Aorta (tissue), 5 donors: Measurements from ENCODE around the gene PPARGC1A. TPM values are rescaled to one million over a fixed set of nuclear protein-coding genes. Genes with fewer than 3 reads are reported as not detected.
A peak's percentile ranks its signal among the peaks of the same experiment; 100 is the strongest.

Experiments used
- ATAC-seq: fragments of 200-7000 bp; cut with Tn5 transposase; one replicate; pipeline ENCODE4 v1.9.1; 2022; ENCODE audit warnings: moderate library complexity; ENCODE audit not compliant: low FRiP score
- DNase-seq, 2 donors: peaks; one replicate each; pipeline ENCODE4 v3.0.0-alpha.2; 2020
- H3K27ac ChIP-seq, 2 donors: one replicate each; pipeline ENCODE4 v1.5.1; 2013; ENCODE audit warnings: low read length in 2 of 2, mild to moderate bottlenecking in 2 of 2, moderate library complexity in 2 of 2, control low read depth in 1 of 2, inconsistent platforms in 1 of 2, low read depth in 1 of 2
- H3K27me3 ChIP-seq, 2 donors: one replicate each; pipeline ENCODE4 v1.6.1; 2013; ENCODE audit warnings: control low read depth in 1 of 2, low read length in 1 of 2, mild to moderate bottlenecking in 1 of 2, moderate library complexity in 1 of 2; ENCODE audit not compliant: insufficient read depth in 2 of 2, control insufficient read depth in 1 of 2
- H3K36me3 ChIP-seq, 2 donors: one replicate each; pipeline ENCODE4 v1.6.1; 2013; ENCODE audit warnings: control low read depth in 1 of 2, low read length in 1 of 2, mild to moderate bottlenecking in 1 of 2; ENCODE audit not compliant: insufficient read depth in 2 of 2, control insufficient read depth in 1 of 2
- H3K4me1 ChIP-seq, 2 donors: one replicate each; pipeline ENCODE4 v1.6.1; 2013; ENCODE audit warnings: low read length in 2 of 2, control low read depth in 1 of 2, mild to moderate bottlenecking in 1 of 2, moderate library complexity in 1 of 2; ENCODE audit not compliant: insufficient read depth in 2 of 2, control insufficient read depth in 1 of 2
- H3K4me3 ChIP-seq, 2 donors: one replicate each; pipeline ENCODE4 v1.5.1; 2013; ENCODE audit warnings: low read length in 2 of 2, control low read depth in 1 of 2, mild to moderate bottlenecking in 1 of 2
- H3K9me3 ChIP-seq: one replicate; pipeline ENCODE4 v1.6.1; 2013; ENCODE audit warnings: mild to moderate bottlenecking, low read length; ENCODE audit not compliant: control insufficient read depth
- WGBS, 2 donors: extraction: QIAGEN DNeasy Blood & Tissue Kit; methylation state at CpG; one replicate each; pipeline ENCODE4 v1.1.7; 2013; 5-methylcytosine and 5-hydroxymethylcytosine counted together
- intact Hi-C, 2 donors: fragments of 100-400 bp; cut with DNase I; formaldehyde crosslinking; loops; one replicate each; pipeline versions ENCODE4 v1.14.2 to v1.15.0; 2022
- polyA plus RNA-seq, 2 donors: library from polyadenylated mRNA; stranded (reverse); fragments of 200-250 nt; gene quantifications; one replicate each; pipeline ENCODE4 v1.2.3, GENCODE V29; 2013
- total RNA-seq, 2 donors: library from RNA; stranded (reverse); fragmentation: NEBNext Ultra II Directional; extraction: Animal tissue kit (Norgen Biotek cat#: 25700); gene quantifications; one replicate each; pipeline ENCODE4 v1.2.1, GENCODE V29; 2021
- donor health status: healthy with polysubstance abuse.
- donor health status: Bipolar disorder and iron deficiency.
- donor health status: DM: no; HTN: no; CAD: no.
- donor health status: DM: no; HTN: no; CAD: no.
- donor health status: DM: yes; HTN: yes; CAD: no.

Gene PPARGC1A
- total and polyA plus RNA-seq, 4 donors: 0.67 to 3.8 (median 1.9) TPM

GRCh38 chr4:23828779-23829178, 61.1 kb downstream of the PPARGC1A start:
- intact Hi-C loops: no loop called here
- no peaks in the 10 kb centered on the region for H3K4me1 ChIP-seq
- H3K9me3 ChIP-seq: no peaks in the 10 kb centered on the region
- H3K4me3 ChIP-seq: no peak overlapping the region
- H3K36me3 ChIP-seq: no peaks in the 10 kb centered on the region
- no peaks in the 10 kb centered on the region for H3K27me3 ChIP-seq
- DNase-seq (no peak), ATAC-seq (no peak)
- no peak overlapping the region for H3K27ac ChIP-seq
- WGBS, 2 donors: 37 to 58% methylated on average over 4 of the region's 4 CpGs

GRCh38 chr4:23828020-23828715, 61.7 kb downstream of the PPARGC1A start:
- ATAC-seq: no peak
- Histone ChIP-seq H3K4me3 (no peak overlapping the region), H3K4me1 (no peaks in the 10 kb centered on the region), H3K9me3 (no peaks in the 10 kb centered on the region), H3K27ac (no peak overlapping the region), H3K27me3 (no peaks in the 10 kb centered on the region), H3K36me3 (no peaks in the 10 kb centered on the region)
- DNase-seq: no peak
- WGBS, 2 donors: 67 to 76% methylated on average over 9 of the region's 9 CpGs
- intact Hi-C loops: no loop called here

DNA sequence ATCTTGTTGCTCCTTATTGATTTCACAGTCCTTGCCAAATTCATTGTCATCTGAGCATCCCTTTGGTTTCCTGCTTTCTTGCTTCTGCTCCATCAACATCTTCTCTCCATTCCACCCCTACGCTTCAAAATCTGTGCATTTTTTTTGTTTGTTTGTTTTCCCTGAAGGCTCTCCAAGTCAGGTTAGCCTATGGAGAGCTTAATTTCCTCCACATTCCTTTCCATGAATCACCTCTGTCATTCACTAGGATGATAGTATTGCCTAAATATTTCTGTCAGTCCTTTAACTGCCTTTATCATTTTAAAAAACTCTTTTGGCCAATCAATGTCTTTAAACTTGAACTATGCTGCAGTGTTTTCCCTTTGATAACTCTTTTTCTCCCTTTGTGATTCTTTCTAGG, 67.7 kb downstream of the PPARGC1A start:
- ATAC-seq (no peak), DNase-seq (no peak)
- Histone ChIP-seq H3K27me3 (no peaks in the 10 kb centered on the region), H3K27ac (no peak overlapping the region), H3K36me3 (no peaks in the 10 kb centered on the region), H3K4me1 (no peaks in the 10 kb centered on the region), H3K4me3 (no peak overlapping the region), H3K9me3 (no peaks in the 10 kb centered on the region)
- intact Hi-C loops: no loop called here
- WGBS, 2 donors: 77 to 85% methylated on average over 1 of the region's 1 CpG

DNA sequence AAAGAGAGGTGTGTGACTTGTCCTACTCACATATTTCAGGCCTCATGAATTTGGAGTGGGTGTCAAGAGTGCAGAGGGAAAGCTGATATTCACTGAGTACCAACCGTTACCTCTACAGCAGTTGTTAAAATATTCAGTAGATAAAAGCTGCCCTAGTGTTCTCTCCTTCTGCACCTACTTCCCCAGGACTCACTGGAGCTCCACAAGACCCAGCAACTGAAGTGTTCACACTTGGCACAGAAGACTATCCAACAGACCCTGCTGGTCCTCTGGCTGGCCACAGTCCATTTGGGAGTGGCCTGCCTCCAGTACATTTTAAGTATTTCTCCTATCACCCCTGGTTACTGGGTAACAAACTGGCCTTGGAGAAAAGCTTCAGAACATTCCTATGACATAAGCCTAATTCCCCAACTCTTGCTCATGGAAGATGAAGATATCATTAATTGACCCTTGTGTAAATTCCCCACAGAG, 70.8 kb downstream of the PPARGC1A start:
- DNase-seq: peak in 1 of 2 donors; percentile 43
- no peak overlapping the region for H3K27ac ChIP-seq
- H3K4me3 ChIP-seq: no peak overlapping the region
- intact Hi-C loops: no loop called here
- no peaks in the 10 kb centered on the region for H3K36me3 ChIP-seq
- 55 to 71% methylated on average over 1 of the region's 1 CpG for WGBS, 2 donors
- H3K9me3 ChIP-seq: no peaks in the 10 kb centered on the region
- no peak for ATAC-seq
- H3K4me1 ChIP-seq: no peaks in the 10 kb centered on the region
- H3K27me3 ChIP-seq: no peaks in the 10 kb centered on the region

DNA sequence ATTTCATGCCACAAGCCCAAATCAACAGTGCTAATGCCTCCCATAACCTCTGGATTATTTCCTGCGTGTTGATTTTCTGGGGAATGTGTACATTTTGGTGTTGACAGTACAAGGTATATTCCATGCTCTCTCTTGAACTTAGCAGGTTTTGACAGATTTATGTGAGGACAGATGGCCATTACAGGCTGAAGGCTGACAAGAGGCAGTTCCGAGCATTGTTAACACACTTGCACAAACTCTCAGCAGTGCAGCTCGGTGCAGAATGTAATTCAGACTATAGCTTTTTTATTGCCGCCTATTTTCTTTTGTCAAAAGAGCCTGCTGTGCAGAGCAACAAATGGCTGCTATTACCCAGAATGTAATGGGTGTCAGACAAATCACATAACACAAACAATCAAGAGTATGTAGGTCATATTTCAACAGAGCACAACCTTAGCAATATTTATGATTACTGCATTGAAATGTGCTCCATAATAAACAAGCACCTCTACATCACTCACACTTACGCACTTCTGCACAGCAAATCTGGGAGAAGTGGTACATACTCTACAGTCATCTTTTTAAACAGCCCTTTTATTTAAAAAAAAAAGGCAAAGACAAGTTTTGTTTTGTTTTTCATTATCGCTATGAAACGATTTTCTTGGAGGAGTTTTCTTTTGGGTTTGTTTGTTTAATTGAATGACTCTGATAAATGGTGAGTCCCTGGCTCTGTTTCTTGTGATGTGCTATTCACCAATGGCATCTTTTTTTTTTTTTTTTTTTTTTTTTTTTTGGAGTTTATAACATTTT, 71.6 kb downstream of the PPARGC1A start:
- intact Hi-C loops: no loop called here
- Histone ChIP-seq H3K36me3 (no peaks in the 10 kb centered on the region), H3K27me3 (no peaks in the 10 kb centered on the region), H3K4me1 (no peaks in the 10 kb centered on the region), H3K9me3 (no peaks in the 10 kb centered on the region), H3K27ac (no peak overlapping the region), H3K4me3 (no peak overlapping the region)
- 34 to 45% methylated on average over 7 of the region's 7 CpGs for whole genome bisulfite sequencing, 2 donors
- ATAC-seq: no peak
- no peak for DNase-seq

DNA sequence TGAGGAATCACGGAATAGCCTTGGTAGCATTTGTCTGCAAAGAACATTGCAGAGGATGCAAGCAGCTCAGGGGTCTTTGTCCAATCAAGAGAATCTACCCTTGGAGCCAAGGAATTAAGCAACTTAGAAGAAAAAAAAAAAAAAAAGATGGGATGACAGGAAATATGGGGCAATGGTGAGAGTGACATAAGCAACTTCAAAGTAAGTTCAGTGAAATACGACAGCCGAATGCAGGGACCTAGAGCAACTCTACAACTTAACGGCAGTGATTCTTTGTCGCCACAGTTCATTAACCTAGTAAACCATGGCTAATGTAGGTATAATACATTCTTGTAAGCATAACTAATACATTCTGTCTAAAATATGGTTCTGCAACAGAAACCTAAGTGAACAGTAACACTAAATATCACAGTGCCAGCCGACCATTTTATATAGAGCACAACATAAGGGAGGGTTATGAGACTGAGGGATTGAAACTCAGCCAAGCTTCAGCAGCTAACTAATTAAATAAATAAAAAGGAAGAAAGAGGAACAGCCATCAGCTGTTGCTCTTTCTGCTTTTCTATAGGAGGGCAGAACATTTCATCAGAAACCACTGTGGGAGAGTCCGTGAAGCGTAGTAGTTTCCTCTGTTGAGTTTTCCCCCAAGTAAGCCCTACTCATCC, 74.7 kb downstream of the PPARGC1A start:
- ATAC-seq (no peak), DNase-seq (no peak)
- no peak overlapping the region for H3K27ac ChIP-seq
- H3K36me3 ChIP-seq: no peaks in the 10 kb centered on the region
- peaks cover 2% of the 10 kb centered on the region for H3K9me3 ChIP-seq
- intact Hi-C loops: no loop called here
- no peaks in the 10 kb centered on the region for H3K4me1 ChIP-seq
- whole genome bisulfite sequencing, 2 donors: 87% methylated on average over 8 of the region's 8 CpGs
- H3K4me3 ChIP-seq: no peak overlapping the region
- no peaks in the 10 kb centered on the region for H3K27me3 ChIP-seq

DNA sequence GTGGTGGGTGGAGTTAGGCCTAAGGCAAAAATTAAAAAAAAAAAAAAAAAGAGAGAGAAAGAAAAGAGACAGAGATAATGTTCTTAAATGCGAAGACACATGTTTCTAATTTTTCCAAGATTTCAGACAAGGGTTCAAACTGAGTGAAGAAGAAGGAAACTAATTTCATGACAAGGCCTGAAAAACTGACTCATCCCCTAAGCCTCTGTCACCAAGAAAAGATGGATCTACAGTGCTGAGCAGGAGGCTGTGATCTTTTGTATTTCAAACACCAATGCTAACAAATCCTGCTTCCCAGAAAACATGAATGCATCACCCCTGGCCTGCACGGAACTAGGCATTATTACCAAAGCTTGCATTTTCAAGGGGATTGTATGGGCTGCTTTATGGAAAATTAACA, 75.3 kb downstream of the PPARGC1A start:
- Histone ChIP-seq H3K4me1 (no peaks in the 10 kb centered on the region), H3K9me3 (peaks cover 2% of the 10 kb centered on the region), H3K27ac (no peak overlapping the region), H3K36me3 (no peaks in the 10 kb centered on the region), H3K27me3 (no peaks in the 10 kb centered on the region), H3K4me3 (no peak overlapping the region)
- no peak for ATAC-seq
- DNase-seq: no peak
- intact Hi-C loops: no loop called here
- 93 to 97% methylated on average over 2 of the region's 2 CpGs for WGBS, 2 donors

GRCh38 chr4:23811161-23811560, 78.7 kb downstream of the PPARGC1A start:
- DNase-seq: no peak
- intact Hi-C loops: no loop called here

More at GRCh38 chr4:23811161-23811560, 78.7 kb downstream of the PPARGC1A start:
- ATAC-seq: no peak
- Histone ChIP-seq H3K27me3 (no peaks in the 10 kb centered on the region), H3K9me3 (peaks cover 2% of the 10 kb centered on the region), H3K4me3 (no peak overlapping the region), H3K27ac (no peak overlapping the region), H3K36me3 (no peaks in the 10 kb centered on the region), H3K4me1 (no peaks in the 10 kb centered on the region)
- whole genome bisulfite sequencing, 2 donors: 79 to 83% methylated on average over 2 of the region's 2 CpGs
